Measurements from ENCODE around the gene FBXO24.

Gene FBXO24

DNA sequence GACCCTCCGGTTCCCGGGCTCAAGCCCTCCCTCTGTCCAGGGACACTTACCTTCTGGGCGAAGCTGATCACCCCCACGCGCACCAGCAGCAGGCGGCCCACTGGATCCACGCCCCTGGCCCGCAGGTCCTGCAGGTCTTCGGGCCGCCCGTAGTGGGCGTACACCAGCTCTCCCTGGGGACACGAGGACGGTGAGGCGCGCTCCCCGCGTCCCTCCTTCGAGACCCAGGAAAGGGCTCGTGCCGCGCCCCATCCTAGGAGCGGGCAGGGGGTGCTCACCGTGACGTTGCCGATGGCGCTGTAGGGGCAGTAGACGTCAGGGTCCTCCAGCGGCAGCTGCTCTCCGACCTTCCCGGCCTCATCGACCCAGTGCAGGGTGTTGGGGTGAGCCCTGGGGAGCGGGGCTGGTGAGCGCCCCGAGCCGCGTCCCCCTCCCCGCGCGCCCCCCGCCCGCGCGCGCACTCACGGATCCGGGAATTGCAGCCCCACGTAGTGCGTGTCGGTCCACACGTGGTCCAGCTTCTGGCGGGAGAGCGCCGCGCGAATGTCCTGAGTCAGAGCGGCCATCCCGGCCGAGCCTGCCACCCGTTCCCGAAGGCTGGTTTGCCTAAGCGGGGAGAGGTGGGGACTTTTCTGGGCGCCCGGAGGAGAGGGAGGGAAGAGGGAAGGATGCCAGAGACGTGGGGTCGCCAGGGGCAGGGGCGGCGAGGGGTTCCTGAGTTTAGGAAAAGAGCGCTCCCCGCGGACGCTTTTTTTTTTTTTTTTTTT is 47.0 kb downstream of the FBXO24 start:
- H3K36me3 Mint-ChIP-seq (ENCODE audit: low read depth), result no peaks in the 10 kb centered on the region
- H3K27ac Mint-ChIP-seq, result no peak overlapping the region
- no peaks in the 10 kb centered on the region for H3K9me3 Mint-ChIP-seq
- H3K4me3 Mint-ChIP-seq, result peak overlapping the region; percentile 76 to 79 (median 78)
- H3K27me3 Mint-ChIP-seq (ENCODE audit: low read depth), result peaks cover 57% of the 10 kb centered on the region
- H3K4me1 Mint-ChIP-seq, result peaks cover 5% of the 10 kb centered on the region
- peak; percentile 28 to 35 (median 29) for TF ChIP-seq CTCF (IDR thresholded peaks at IDR 0.05; ENCODE audit: unreplicated experiment in 3 of 3)

GRCh38 chr7:100639995-100640516 is 53.9 kb downstream of the FBXO24 start:
- TF ChIP-seq CTCF (IDR thresholded peaks at IDR 0.05; ENCODE audit: unreplicated experiment in 3 of 3), result no peak
- no peaks in the 10 kb centered on the region for H3K4me1 Mint-ChIP-seq
- H3K4me3 Mint-ChIP-seq, result no peak overlapping the region
- peaks cover 23% of the 10 kb centered on the region for H3K27me3 Mint-ChIP-seq (ENCODE audit: low read depth)
- no peaks in the 10 kb centered on the region for H3K9me3 Mint-ChIP-seq
- no peaks in the 10 kb centered on the region for H3K36me3 Mint-ChIP-seq (ENCODE audit: low read depth)
- H3K27ac Mint-ChIP-seq, result no peak overlapping the region

DNA sequence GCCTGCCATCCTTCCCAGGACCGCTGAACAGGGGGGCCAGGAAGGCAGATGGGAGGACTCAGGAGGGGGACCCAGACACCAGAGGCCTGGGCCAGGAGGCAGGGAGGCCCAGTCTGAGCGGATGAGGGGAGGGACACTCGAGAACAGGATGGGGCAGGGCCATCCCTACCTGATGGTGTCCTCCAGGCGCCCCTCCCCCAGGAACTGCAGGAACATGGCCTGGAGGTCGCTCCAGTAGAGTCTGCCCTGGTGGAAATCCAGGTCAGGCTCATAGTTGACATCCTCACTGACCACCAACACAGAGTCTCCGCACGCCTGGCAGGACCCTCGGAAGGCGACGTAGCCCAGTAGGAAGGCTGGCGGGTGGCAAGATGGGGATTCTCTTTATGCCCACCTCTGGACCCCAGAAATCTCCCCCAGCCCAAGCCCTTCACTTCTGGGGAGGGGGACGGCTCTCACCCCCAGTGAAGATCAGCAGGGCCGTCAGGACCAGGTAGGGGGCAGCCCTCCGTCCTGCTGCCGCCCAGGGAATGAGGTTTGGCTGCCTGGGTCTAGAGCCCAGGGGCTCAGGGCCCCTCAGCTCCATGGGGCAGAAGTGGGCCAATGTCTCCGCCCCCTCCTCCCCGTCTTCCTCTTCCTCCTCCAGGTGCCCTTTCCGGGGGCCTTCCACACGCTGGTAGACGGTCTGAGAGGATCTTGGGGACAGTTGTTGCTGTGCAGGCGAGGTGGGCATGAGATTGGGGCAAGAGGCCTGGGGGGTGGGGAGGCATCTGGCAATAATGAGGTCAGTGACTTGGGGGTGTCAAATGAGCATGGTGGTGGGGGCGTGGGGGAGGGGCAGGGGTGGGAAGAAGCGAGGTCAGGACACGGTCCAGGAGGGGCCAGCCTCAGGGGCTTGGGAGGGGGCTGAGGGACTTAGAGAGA is 54.7 kb downstream of the FBXO24 start:
- no peaks in the 10 kb centered on the region for H3K4me1 Mint-ChIP-seq
- H3K9me3 Mint-ChIP-seq, result no peaks in the 10 kb centered on the region
- H3K36me3 Mint-ChIP-seq (ENCODE audit: low read depth), result no peaks in the 10 kb centered on the region
- no peak for TF ChIP-seq CTCF (IDR thresholded peaks at IDR 0.05; ENCODE audit: unreplicated experiment in 3 of 3)
- H3K4me3 Mint-ChIP-seq, result no peak overlapping the region
- H3K27me3 Mint-ChIP-seq (ENCODE audit: low read depth), result peaks cover 25% of the 10 kb centered on the region
- no peak overlapping the region for H3K27ac Mint-ChIP-seq

DNA sequence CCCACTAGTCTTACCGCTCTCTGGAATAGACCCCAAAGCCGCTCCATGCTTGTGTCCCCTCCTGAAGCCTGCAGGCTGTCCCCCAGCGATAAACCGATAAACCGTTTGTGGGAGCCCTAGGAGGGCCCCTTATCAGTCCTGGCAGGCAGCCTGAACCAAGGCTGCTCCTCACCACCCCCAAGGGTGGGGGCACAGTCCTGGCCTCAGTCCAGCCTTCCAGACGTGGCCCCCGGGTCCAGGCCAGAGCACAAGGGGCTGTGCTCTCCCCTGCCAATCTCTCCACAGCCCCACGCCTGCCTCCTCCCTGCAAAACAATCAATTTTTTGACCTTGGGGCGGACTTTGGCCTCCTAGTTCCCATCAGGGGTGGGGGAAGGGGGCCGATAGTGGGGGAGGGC is 55.3 kb downstream of the FBXO24 start, which contains the start of gene TFR2:
Gene TFR2 (minus strand): TSS at position 90 of the 397 bp plus-strand sequence. CDS start 43 bp downstream, at position 47.
- no peaks in the 10 kb centered on the region for H3K36me3 Mint-ChIP-seq (ENCODE audit: low read depth)
- H3K4me3 Mint-ChIP-seq, result no peak within 1 kb of the TSS
- no peaks in the 10 kb centered on the region for H3K4me1 Mint-ChIP-seq
- H3K27ac Mint-ChIP-seq, result no peak within 1 kb of the TSS
- TF ChIP-seq CTCF (IDR thresholded peaks at IDR 0.05; ENCODE audit: unreplicated experiment in 3 of 3), result no peak
- no peaks in the 10 kb centered on the region for H3K9me3 Mint-ChIP-seq
- H3K27me3 Mint-ChIP-seq (ENCODE audit: low read depth), result peaks cover 22% of the 10 kb centered on the region

- no peak overlapping the region for H3K27ac Mint-ChIP-seq
- H3K9me3 Mint-ChIP-seq, result no peaks in the 10 kb centered on the region
- no peaks in the 10 kb centered on the region for H3K4me1 Mint-ChIP-seq
- H3K36me3 Mint-ChIP-seq (ENCODE audit: low read depth), result no peaks in the 10 kb centered on the region
- H3K4me3 Mint-ChIP-seq, result no peak overlapping the region
- peaks cover 20% of the 10 kb centered on the region for H3K27me3 Mint-ChIP-seq (ENCODE audit: low read depth)
- TF ChIP-seq CTCF (IDR thresholded peaks at IDR 0.05; ENCODE audit: unreplicated experiment in 3 of 3), result no peak
Observed at GRCh38 chr7:100641860-100642533, 55.9 kb downstream of the FBXO24 start.

Data from nephron (organoid).